Head of caudate nucleus (tissue), 42 donors: Measurements from ENCODE around the gene PVR.
"Not testable (repeated sequence)": the region's sequence is repeated elsewhere in the genome, so short reads cannot be mapped to it uniquely, and the experiment has no call there.

Experiments
- DNase-seq, 42 donors: peaks; one replicate each; pipeline versions ENCODE4 v3.0.0 to v3.0.0-alpha.2; 2020 to 2021; ENCODE audit warnings: mixed read lengths in 7 of 42
- intact Hi-C: fragments of 100-400 bp; cut with DNase I; formaldehyde crosslinking; loops from one replicate; pipeline ENCODE4 v1.15.0; 2022

Gene PVR

DNA sequence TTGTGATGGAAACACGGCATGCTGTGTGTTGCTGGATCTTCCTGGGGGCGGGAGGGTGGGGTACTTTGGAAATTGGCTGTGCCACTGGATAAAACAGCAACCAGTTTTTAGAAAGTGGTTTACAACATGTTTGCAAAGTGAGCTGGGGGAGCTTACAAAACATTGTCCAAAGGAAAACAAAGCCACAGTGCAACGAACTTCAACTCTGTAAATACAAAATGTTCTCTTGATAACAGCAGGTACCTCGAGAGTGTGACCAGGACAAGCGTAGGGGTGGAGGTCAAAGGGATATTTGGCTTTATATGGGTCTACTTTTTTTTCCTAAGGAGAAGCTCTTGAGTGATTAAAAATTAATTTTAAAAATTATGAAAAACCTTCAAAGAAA is 27.9 kb upstream of the PVR start:
- intact Hi-C loops, result no loop called here
- DNase-seq, result no peak

DNA sequence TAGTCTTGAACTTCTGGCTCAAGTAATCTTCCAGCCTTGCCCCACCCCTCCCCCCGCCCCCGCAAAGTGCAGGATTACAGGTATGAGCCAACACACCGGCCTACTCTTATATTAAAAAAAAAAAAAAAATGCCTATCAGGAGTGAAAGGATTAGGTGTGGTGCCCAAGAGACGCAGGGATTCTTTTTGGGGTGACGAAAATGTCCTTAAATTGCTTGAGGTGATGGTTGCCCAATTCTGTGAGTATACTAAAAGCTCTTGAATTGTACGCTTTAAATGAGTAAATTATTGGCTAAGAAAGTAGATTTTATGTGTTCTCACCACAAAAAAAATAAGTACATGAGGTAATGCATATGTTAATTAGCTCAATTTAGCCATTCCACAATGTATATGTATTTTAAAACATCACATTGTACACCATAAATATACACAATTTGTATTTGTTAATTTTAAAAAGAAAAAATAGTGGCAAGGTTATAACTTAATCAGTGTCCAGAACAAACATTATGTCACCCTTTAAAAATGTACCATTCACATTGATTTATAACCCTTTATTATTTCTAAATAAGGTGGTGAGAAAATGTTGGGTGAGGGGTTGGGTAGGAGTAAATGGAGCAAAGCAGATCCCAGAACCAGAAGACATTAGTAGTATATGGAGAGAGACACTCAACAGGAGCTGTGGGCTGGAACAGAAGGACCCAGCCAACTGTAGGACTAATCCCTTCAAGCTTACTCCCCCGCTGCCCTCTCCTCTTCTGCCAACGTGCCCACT is 26.4 kb upstream of the PVR start:
- no peak for DNase-seq
- intact Hi-C loops, result no loop called here

DNA sequence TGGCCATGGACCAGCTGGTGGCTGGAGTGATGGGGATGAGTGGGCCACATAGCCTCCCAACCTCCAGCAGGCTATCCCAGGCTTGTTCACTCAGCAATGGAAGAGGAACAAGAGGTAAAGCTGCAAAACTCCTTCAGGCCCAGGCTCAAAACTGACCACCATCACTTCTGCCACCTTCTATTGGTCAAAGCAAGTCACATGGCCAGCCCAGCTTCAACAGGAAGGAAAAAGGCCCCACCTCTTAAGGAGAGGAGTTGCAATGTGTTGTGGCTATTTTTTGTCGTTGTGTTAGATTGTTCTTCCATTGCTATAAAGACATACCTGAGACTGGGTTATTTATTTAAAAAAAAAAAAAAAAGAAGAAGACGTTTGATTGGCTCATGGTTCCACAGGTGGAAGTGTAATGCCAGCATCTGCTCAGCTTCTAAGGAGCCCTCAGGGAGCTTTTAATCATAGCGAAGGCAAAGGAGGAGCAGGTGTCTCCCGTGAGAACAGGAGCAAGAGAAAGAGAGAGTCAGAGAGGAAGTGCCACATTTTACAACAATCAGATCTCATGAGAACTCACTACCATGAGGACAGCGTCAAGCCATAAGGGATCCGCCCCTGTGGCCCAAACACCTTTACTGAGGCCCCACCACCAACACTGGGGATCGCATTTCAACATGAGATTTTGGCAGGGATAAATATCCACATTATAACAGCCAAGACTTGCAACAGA is 24.9 kb upstream of the PVR start:
- intact Hi-C loops, result no loop called here
- no peak for DNase-seq

DNA sequence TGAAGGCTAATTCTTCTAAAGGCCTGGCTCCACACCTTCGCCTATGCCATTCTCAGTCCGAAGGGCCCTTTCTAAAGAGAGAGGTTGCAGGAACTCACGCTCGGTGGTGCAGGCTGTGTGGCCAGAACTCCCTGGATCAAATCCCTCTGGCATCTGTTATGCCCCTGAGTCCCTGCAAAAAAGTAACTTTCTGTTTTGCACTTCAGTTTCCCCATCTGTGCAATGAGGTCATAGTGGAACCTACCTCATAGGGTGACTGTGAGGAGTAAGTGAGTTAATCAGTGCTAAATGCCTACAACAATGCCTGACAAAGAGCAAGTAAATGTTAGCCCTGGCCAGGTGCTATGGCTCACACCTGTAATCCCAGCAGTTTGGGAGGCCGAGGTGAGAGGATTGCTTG is 23.0 kb upstream of the PVR start:
- intact Hi-C loops, result no loop called here
- DNase-seq, result no peak

DNA sequence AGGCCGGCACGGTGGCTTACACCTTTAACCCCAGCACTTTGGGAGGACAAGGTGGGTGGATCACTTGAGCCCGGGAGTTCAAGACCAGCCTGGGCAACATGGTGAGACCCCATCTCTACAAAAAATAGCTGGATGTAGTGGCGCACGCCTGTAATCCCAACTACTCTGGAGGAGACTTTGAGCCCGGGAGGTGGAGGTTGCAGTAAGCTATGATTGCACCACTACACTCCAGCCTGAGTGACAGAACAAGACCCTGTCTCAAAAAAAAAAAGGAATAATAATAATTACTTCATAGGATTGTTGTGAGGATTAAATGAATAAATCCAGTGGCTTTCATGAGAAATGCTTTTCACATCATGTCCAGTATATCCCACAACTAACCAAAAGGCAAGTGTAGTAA is 22.3 kb upstream of the PVR start:
- intact Hi-C loops, result no loop called here
- DNase-seq, result no peak

DNA sequence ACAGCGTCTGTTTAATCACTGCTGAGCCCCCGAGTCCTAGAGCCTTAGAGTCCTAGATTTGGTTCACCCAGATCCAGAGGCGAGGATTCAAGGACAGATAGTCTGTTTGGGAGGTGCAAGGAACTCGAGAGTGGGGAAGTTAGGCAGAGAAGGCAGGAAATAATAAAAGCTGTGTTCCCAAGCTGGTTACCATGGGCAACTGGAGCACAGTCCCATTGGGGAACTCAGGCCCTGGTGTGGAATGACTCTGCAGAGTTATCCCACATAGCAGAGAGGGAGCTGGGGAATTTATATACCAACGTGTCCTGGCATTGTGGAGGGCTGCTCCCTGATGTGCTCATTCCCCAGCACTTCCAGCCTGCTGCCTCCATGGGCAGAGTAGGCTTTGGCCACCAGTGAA is 20.6 kb upstream of the PVR start:
- no peak for DNase-seq
- intact Hi-C loops, result no loop called here

DNA sequence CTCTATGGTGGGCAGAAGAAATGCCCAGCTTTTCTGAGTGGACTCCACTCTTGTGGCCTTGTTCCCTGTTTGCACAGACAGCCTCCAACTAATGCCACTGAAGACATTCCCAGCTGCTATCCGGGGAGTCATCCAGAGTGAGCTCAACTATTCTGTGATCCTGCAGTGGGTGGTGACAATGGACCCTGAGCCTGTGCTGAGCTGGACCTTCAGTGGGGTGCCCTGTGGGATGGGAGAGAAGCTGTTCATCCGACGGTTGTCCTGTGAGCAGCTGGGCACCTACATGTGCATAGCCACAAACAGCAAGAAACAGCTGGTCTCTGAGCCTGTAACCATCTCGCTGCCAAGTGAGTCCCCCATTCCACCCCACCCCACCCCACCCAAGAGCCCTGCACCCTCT is 20.1 kb upstream of the PVR start:
- DNase-seq, result no peak
- intact Hi-C loops, result no loop called here

DNA sequence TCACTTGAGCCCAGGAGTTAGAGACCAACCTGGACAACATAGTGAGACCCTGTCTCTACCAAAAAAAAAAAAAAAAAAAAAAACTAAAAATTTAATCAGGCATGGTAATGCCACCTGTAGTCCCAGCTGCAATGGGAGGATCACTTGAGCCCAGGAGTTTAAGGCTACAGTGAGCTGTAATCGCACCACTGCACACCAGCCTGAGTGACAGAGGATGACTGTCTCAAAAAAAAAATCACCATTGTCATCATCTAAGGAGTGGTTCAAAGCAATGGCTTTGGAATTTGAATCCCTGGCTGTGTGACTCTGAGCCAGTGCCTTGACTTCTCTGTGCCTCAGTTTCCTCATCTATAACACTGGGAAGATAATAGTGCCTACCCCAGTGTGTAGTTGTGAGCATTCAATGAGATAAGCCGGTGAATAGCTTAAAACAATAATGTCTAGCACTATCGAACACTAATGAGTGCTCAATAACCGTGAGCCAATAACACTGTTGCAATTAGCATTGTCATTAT is 18.8 kb upstream of the PVR start:
- intact Hi-C loops, result no loop called here
- DNase-seq, result no peak

DNA sequence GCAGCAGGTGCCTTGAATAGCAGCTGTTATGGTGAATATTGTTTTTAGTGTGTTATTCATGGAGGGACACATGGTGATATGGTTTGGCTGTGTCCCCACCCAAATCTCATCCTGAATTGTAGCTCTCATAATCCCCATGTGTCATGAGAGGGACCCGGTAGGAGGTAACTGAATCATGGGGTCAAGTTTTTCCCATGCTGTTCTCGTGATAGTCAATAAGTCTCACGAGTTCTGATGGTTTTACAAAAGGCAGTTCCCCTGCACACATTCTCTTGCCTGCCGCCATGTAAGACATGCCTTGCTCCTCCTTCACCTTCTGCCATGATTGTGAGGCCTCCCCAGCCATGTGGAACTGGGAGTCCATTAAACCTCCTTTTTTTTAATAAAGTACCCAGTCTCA is 18.1 kb upstream of the PVR start:
- intact Hi-C loops, result not testable (repeated sequence)

DNA sequence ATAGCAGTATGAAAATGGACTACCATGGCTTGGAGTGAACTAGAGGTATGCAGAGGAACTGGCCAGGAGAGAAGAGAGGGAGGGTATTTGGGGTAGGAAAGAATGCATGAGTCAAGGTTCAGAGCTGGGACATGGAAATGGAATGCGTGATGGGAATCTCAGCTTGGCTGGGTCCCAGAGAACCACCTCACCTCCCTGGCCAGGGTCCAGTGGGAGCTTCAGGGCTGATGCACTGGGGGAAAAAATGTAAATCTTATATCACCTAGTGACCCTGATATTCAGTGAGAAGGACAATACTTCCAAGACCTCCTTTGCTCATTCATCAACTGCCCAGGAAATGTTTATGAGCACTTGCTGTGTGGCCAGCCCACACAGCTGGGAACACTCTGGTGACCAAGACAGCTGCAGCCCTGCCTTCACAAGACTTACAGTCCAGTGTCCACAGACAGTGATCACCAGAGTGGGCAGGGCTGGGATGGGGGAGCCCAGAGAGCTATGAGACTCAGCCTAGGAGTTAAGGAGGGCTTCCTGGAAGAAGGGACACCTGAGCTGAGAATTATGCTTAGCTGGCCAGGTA is 17.6 kb upstream of the PVR start:
- intact Hi-C loops, result no loop called here
- DNase-seq, result no peak

More for the DNA sequence above, 18.1 kb upstream of the PVR start:
- DNase-seq, result not testable (repeated sequence)

DNA sequence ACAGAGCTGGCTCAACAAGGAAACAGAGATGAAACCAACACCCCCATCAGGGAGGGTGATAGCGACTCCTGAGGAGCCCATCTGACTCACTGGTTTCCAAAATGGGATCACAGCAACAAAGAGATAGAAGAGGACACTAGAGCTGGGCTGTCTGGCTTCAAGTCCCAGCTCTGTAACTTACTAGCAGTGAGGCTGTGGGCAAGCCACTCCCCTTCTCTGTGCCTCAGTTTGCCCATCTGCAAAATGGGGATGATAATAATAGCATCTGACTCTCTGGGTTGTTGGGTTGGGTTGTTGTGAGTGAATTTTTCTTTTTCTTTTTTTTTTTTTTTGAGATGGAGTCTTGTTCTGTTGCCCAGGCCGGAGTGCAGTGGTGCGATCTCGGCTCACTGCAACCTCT is 16.1 kb upstream of the PVR start:
- intact Hi-C loops, result no loop called here
- DNase-seq, result no peak

DNA sequence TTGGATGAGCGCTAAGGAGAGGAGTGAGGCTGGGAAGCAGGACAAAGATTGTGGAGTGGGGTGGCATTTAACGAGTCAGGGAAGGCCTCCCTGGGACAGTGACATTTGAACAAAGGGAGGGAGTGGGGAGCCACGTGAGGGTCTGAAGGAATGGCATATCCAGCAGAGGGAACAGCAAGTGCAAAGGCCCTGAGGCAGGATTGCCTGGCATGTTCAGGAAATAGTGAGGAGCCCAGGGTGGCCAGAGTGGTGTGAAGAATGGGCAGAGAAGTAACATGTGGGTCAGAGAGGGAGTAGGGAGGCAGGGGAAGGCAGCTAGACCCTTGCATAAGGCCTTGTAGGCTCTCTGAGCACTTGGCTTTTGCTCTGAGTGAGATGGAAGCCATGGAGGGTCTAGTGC is 14.9 kb upstream of the PVR start:
- DNase-seq, result no peak
- intact Hi-C loops, result no loop called here

DNA sequence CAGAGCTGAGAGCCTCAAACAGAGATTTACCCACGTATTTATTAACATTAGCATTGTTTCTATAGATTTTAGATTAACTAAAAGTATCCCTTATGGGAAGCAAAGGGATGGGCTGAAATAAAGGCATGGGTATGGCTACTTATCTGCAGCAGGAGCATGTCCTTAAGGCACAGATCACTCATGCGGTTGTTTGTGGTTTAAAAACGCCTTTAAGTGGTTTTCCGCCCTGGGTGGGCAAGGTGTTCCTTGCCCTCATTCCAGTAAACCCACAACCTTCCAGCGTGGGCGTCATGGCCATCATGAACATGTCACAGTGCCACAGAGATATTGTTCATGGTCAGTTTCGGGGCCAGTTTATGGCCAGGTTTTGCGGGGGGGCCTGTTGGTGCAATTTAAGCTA is 12.1 kb upstream of the PVR start:
- intact Hi-C loops, DNase-seq: not testable (repeated sequence)

DNA sequence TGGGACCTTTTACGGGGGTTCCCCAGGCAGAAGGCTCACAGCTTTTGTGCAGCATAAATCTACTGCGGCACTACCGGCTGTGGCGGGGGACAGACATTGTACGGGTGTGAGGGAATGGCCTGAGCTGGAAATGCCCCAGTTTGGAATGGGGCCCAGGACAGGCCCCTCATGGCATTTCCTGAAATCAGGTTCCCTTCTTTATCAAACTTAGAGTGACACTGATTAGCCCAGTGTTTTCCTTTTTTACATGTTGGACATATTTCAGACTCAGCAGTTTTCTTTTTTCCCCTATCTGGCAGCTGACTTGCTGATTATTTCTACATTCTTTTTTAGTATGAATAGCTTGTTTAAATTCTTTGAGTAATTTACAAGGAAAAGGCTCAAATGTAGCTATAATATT is 9.7 kb upstream of the PVR start:
- DNase-seq, intact Hi-C loops: not testable (repeated sequence)

DNA sequence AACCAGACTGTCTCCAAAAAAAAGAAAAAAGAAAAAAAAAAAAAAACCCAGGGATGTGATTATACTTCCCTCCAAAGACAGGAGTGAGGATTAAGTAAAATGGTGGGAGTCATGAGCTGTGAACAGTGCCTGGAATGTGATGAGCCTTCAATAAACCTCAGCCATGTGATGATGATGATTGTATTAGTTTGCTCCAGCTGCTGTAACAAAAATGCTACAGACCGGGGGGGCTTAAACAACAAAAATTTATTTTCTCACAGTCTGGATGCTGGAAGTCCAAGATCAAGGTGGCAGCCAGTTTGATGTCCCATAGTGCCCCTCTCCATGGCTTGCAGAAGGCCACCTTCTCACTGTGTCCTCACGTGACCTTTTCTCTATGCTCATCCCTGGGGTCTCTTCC is 8.9 kb upstream of the PVR start:
- intact Hi-C loops, result no loop called here
- no peak for DNase-seq

DNA sequence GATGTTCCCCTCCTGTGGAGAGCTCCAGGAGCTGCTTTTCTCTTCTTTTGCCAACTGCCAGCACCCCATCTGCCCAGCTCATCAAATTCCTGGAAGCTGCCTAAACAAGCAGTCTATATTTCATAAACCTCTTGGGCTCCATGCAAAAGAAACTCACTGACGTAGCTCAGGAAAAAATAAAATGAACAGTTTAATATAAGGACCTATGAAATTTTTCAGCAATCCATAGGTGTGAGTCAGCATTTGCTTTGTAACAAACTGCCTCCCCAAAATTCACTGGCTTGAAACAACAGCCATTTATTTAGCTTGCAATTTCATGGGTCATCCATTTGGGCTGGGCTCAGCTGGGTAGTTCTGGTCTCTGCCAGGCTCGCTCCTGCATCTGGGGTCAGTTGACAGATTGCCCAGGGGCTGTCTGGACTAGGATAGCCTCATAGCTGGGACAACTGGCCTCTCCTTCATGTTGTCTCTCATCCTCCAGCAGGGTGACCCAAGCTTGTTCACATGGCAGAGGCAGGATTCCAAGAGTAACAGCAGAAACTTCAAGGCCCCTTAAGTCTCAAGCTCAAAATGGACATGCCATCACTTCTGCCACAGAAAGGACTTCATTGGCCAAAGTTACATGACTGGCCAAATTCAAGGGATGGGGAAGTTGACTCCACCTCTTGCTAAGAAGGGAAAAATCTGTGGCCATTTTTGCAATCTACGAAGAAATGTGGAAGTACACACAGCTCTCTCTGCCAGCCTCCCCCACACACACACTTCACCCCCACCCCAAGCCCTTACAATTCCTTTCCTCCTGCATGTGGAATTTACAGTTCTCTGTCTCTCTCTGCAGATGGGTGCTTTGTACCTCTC is 7.9 kb upstream of the PVR start:
- DNase-seq, result peak in 1 of 42 donors; percentile 3
- intact Hi-C loops, result no loop called here

DNA sequence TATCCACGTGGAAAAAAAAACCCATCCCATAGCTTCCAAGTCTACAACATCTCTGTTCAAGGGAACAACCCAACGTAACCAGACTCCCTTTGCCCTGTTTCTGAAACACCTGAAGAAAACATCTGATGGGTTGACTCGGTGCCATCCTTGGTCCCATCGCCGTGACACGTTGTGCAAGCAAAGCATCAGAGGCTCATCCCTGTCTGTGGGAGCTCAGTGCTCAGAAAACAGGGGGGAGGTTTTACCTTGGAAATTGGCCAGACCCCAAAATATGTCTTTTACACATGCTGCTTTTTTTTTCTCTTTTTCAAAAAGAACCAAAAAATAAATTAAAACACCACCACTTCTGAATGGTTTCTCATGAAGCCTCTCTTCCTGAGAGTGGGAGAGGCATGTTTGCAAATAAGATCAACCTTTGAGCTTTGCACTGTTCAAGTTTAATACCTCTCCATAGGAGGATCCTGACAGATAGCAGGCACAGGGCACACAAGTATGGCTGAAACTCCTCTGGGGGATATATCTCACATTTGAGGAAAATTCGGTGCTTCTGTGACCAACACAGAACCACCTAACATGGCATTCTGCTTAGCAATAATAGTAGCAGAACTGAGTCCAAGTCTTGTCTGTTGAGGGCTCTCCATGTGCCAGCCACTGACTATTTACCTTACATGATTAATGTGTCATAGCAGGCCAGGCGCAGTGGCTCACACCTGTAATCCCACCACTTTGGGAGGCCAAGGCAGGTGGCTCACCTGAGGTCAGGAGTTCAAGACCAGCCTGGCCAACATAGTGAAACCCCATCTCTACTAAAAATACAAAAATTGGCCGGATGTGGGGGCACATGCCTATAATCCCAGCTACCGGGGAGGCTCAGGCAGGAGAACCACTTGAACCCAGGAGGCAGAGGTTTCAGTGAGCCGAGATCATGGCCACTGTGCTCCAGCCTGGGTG is 7.0 kb upstream of the PVR start:
- intact Hi-C loops, result no loop called here
- DNase-seq, result no peak

DNA sequence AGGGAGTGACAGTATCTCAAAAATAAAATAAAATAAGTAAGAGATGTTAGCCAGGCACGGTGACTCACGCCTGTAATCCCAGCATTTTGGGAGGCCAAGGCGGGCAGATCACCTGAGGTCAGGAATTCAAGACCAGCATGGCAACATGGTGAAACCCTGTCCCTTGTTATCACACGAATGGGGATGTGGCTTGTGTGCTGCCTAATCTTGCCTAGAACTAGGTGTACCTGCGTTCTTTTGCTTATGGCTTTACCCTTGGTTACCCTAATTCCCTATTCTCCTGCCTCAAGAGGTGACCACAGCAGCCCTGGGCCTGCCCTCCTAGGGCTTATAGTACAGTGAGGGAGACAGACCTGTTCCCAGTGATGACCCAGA is 6.3 kb upstream of the PVR start:
- intact Hi-C loops, result no loop called here
- no peak for DNase-seq

DNA sequence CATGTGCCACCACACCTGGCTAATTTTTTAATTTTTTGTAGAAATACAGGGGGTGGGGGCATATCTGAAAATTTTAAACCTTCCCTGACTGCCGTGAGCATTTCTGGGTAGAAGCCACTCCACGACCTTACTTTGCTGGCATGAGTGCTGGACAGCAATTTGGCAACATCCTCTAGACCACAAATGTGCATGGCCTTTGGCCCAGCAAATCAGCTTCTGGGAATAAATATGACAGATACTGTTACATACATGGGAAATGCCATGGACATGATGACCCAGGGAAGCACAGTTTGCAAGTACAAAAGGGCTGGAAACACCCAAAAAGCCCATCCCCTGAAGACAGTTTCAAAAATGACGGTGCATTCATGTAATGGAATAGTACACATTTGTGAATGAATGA is 3.2 kb upstream of the PVR start:
- intact Hi-C loops, result no loop called here
- no peak for DNase-seq
